HepG2 (cell line): Measurements from ENCODE around the gene TARDBP. TPM values are rescaled to one million over a fixed set of nuclear protein-coding genes. Genes with fewer than 3 reads are reported as not detected.

Experiments used
- AGO2 ChIP-seq: fragments of 200-400 bp; formaldehyde crosslinking; optimal IDR thresholded peaks from 2 replicates; pipeline ENCODE3; 2017; ENCODE audit warnings: mild to moderate bottlenecking, low read depth, low read length, moderate library complexity
- ATF7 ChIP-seq, 2 experiments: fragments of 450-650 bp in 1 of 2; sonication (generic) in 1 of 2; formaldehyde crosslinking in 1 of 2; IDR thresholded peaks; 2 replicates each; pipeline versions ENCODE4 v1.4.0 to v1.6.1; 2016 to 2020; ENCODE audit warnings: antibody characterized with exemption in 1 of 2, mild to moderate bottlenecking in 1 of 2, missing genetic modification reagents in 1 of 2
- HOXA9 ChIP-seq: sonication (generic); formaldehyde crosslinking; IDR thresholded peaks from 2 replicates; pipeline ENCODE4 v1.8.1; 2022; ENCODE audit warnings: missing genetic modification reagents, mild to moderate bottlenecking, moderate library complexity, borderline replicate concordance
- NR2F1 ChIP-seq, 2 experiments: fragments of 450-650 bp in 1 of 2; formaldehyde crosslinking in 1 of 2; IDR thresholded peaks; 2 replicates each; pipeline versions ENCODE4 v1.5.0 to v1.6.1; 2016 to 2020; ENCODE audit warnings: mild to moderate bottlenecking in 1 of 2, missing compliant biosample characterization in 1 of 2, missing genetic modification reagents in 1 of 2, moderate library complexity in 1 of 2
- PRMT3 ChIP-seq: sonication (generic); formaldehyde crosslinking; IDR thresholded peaks from 2 replicates; pipeline ENCODE4 v1.8.1; 2022; ENCODE audit warnings: low read depth, mild to moderate bottlenecking, moderate library complexity, missing genetic modification reagents, borderline replicate concordance
- YY1 ChIP-seq: IDR thresholded peaks from 2 replicates; pipeline ENCODE4 v1.6.1; 2011; ENCODE audit warnings: low read length, low read depth, moderate library complexity, mild to moderate bottlenecking; ENCODE audit not compliant: insufficient read depth, insufficient replicate concordance
- ZEB1 ChIP-seq: IDR thresholded peaks from 2 replicates; pipeline ENCODE4 v1.6.1; 2012; ENCODE audit warnings: mild to moderate bottlenecking, low read depth, inconsistent platforms; ENCODE audit not compliant: insufficient replicate concordance
- ZFP1 ChIP-seq: IDR thresholded peaks from 2 replicates; pipeline ENCODE4 v1.6.1; 2016
- ZIK1 ChIP-seq: sonication (generic); formaldehyde crosslinking; IDR thresholded peaks from 2 replicates; pipeline ENCODE4 v1.5.0; 2020; ENCODE audit warnings: mild to moderate bottlenecking, low read depth, missing genetic modification reagents, borderline replicate concordance
- ZNF557 ChIP-seq: sonication (generic); formaldehyde crosslinking; IDR thresholded peaks from 2 replicates; pipeline ENCODE4 v1.4.0; 2020; ENCODE audit warnings: missing genetic modification reagents
- ZNF781 ChIP-seq: sonication (generic); formaldehyde crosslinking; IDR thresholded peaks from 2 replicates; pipeline ENCODE4 v1.5.1; 2020; ENCODE audit warnings: borderline replicate concordance, mild to moderate bottlenecking, missing genetic modification reagents; ENCODE audit errors: not compliant biosample characterization
- polyA plus RNA-seq, 8 experiments: library from polyadenylated mRNA; depleted of rRNA in 3 of 8; stranded (reverse) in 7 of 8; unstranded in 1 of 8; fragments of >200 nt; fragmentation: Illumina TruSeq in 4 of 8; extraction: Trizol in 4 of 8; gene quantifications; 2 replicates each; pipeline versions ENCODE4 v1.2.1 to v1.2.3, GENCODE V29; 2011 to 2016; ENCODE audit warnings: low read depth in 4 of 8, missing spikeins in 1 of 8, mixed read lengths in 1 of 8; ENCODE audit not compliant: insufficient read depth in 1 of 8
- total RNA-seq, 5 experiments: library from RNA; depleted of rRNA; stranded (reverse); fragments of >200 nt; fragmentation: Illumina TruSeq; extraction: Trizol; gene quantifications; 2 replicates each; pipeline ENCODE4 v1.2.3, GENCODE V29; 2016; ENCODE audit warnings: low read depth in 1 of 5
- TF ChIP-seq, protein P1 (sequence below): sonication (generic); formaldehyde crosslinking; IDR thresholded peaks from 2 replicates; pipeline ENCODE4 v1.5.1; 2020; ENCODE audit warnings: missing genetic modification reagents, mild to moderate bottlenecking, borderline replicate concordance
- TF ChIP-seq, protein P2 (sequence below): sonication (generic); formaldehyde crosslinking; IDR thresholded peaks from 2 replicates; pipeline ENCODE4 v1.4.0; 2020; ENCODE audit warnings: low read depth, missing genetic modification reagents
- TF ChIP-seq, protein P3 (sequence below): IDR thresholded peaks from 2 replicates; pipeline ENCODE4 v1.6.1; 2016; ENCODE audit warnings: low read depth, missing genetic modification reagents, missing compliant biosample characterization

The TARDBP gene
- total and polyA plus RNA-seq, 2 of the 13 experiments (the other 11 are each of a cell fraction or from before 2014, with no cell fraction given): 62.4 to 93.0 TPM

- TF ChIP-seq ZEB1: peak; percentile 31
- TF ChIP-seq, protein P1, sequence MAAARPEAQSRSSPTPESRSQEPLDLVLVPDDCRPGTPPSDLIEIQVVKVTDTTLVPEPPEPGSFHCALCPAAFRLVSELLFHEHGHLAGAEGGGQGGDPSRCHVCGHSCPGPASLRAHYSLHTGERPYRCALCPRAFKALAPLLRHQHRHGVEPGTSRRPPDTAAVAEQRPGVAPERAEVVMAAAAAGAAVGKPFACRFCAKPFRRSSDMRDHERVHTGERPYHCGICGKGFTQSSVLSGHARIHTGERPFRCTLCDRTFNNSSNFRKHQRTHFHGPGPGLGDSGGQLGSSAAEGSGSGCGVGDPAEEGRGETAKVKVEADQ: peak; percentile 63; the same call in 1 of the 2 replicates
- no peak for TF ChIP-seq HOXA9 (CRISPR knock-in tag)
- TF ChIP-seq AGO2: peak; percentile 97
- TF ChIP-seq YY1: peak; percentile 95
- TF ChIP-seq, protein P2, sequence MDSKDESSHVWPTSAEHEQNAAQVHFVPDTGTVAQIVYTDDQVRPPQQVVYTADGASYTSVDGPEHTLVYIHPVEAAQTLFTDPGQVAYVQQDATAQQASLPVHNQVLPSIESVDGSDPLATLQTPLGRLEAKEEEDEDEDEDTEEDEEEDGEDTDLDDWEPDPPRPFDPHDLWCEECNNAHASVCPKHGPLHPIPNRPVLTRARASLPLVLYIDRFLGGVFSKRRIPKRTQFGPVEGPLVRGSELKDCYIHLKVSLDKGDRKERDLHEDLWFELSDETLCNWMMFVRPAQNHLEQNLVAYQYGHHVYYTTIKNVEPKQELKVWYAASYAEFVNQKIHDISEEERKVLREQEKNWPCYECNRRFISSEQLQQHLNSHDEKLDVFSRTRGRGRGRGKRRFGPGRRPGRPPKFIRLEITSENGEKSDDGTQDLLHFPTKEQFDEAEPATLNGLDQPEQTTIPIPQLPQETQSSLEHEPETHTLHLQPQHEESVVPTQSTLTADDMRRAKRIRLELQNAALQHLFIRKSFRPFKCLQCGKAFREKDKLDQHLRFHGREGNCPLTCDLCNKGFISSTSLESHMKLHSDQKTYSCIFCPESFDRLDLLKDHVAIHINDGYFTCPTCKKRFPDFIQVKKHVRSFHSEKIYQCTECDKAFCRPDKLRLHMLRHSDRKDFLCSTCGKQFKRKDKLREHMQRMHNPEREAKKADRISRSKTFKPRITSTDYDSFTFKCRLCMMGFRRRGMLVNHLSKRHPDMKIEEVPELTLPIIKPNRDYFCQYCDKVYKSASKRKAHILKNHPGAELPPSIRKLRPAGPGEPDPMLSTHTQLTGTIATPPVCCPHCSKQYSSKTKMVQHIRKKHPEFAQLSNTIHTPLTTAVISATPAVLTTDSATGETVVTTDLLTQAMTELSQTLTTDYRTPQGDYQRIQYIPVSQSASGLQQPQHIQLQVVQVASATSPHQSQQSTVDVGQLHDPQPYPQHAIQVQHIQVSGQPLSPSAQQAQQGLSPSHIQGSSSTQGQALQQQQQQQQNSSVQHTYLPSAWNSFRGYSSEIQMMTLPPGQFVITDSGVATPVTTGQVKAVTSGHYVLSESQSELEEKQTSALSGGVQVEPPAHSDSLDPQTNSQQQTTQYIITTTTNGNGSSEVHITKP (CRISPR knock-in tag): peak; percentile 99
- TF ChIP-seq ZNF557 (CRISPR knock-in tag): peak; percentile 88
- TF ChIP-seq ZNF781 (CRISPR knock-in tag): no peak
- TF ChIP-seq, protein P3, sequence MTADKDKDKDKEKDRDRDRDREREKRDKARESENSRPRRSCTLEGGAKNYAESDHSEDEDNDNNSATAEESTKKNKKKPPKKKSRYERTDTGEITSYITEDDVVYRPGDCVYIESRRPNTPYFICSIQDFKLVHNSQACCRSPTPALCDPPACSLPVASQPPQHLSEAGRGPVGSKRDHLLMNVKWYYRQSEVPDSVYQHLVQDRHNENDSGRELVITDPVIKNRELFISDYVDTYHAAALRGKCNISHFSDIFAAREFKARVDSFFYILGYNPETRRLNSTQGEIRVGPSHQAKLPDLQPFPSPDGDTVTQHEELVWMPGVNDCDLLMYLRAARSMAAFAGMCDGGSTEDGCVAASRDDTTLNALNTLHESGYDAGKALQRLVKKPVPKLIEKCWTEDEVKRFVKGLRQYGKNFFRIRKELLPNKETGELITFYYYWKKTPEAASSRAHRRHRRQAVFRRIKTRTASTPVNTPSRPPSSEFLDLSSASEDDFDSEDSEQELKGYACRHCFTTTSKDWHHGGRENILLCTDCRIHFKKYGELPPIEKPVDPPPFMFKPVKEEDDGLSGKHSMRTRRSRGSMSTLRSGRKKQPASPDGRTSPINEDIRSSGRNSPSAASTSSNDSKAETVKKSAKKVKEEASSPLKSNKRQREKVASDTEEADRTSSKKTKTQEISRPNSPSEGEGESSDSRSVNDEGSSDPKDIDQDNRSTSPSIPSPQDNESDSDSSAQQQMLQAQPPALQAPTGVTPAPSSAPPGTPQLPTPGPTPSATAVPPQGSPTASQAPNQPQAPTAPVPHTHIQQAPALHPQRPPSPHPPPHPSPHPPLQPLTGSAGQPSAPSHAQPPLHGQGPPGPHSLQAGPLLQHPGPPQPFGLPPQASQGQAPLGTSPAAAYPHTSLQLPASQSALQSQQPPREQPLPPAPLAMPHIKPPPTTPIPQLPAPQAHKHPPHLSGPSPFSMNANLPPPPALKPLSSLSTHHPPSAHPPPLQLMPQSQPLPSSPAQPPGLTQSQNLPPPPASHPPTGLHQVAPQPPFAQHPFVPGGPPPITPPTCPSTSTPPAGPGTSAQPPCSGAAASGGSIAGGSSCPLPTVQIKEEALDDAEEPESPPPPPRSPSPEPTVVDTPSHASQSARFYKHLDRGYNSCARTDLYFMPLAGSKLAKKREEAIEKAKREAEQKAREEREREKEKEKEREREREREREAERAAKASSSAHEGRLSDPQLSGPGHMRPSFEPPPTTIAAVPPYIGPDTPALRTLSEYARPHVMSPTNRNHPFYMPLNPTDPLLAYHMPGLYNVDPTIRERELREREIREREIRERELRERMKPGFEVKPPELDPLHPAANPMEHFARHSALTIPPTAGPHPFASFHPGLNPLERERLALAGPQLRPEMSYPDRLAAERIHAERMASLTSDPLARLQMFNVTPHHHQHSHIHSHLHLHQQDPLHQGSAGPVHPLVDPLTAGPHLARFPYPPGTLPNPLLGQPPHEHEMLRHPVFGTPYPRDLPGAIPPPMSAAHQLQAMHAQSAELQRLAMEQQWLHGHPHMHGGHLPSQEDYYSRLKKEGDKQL (CRISPR knock-in tag): peak; percentile 39; the same call in 1 of the 2 replicates
- peak; percentile 26; the same call in 1 of the 2 replicates for TF ChIP-seq ZFP1 (CRISPR knock-in tag)
- TF ChIP-seq NR2F1 (CRISPR knock-in tag; IDR thresholded peaks at IDR 0.05): no peak; a peak in 1 of 4 replicates
- TF ChIP-seq ATF7 (IDR thresholded peaks at IDR 0.05): peak; percentile 90
- no peak for TF ChIP-seq ATF7 (CRISPR knock-in tag; IDR thresholded peaks at IDR 0.05)
- no peak for TF ChIP-seq PRMT3 (CRISPR knock-in tag)
- TF ChIP-seq ZIK1 (CRISPR knock-in tag): peak; percentile 81; the same call in 1 of the 2 replicates
Observed at GRCh38 chr1:11012260-11013159, at the start of gene TARDBP (continued).
